Left renal cortex interstitium (tissue), 4 donors: ENCODE measurements around the gene PKD1L1. TPM values are rescaled to one million over a fixed set of nuclear protein-coding genes. Genes with fewer than 3 reads are reported as not detected.

Experiments used
- DNase-seq, 4 donors: peaks; one replicate each; pipeline ENCODE4 v3.0.0-alpha.2; 2013; ENCODE audit warnings: low read depth in 4 of 4, low spot score in 2 of 4, missing footprints in 1 of 4
- polyA plus RNA-seq, 4 donors: library from polyadenylated mRNA; unstranded; fragments of 120-200 nt; gene quantifications; one replicate each; pipeline ENCODE4 v1.2.1, GENCODE V29; 2013; ENCODE audit not compliant: insufficient read length in 4 of 4

The PKD1L1 gene
- polyA plus RNA-seq, 4 donors, result 0.14 to 0.27 (median 0.21) TPM

DNA sequence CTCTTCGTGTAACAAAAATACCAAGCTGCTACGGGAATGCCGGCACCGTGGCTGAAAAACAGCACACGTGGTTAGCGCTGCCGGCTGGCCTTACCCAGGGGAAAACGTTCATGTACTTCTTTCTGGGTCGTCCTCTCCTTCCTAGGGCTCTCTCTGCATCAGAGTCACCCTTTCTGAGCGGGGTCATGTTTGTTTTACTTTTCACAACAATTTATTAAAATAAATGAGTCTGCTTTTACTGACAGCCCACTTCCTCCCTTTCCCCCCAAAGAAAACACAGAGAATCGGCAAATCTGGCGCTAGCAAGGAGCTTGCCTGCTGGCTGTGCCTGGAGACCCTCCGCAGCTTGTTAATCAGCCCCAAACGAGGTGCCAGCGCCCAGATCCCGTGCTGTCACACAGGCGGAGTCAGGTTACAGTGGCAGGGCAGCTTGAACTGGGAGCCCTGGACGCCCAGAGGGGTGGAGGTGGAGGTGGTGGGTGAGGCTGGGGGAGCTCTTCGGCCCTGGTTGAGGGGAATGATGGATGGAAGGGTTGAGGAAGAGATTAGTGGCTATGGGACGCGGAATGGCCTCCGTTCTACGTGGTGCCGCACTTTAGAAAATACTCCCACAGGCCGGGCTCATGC, 204.2 kb downstream of the PKD1L1 start:
- no peak for DNase-seq

DNA sequence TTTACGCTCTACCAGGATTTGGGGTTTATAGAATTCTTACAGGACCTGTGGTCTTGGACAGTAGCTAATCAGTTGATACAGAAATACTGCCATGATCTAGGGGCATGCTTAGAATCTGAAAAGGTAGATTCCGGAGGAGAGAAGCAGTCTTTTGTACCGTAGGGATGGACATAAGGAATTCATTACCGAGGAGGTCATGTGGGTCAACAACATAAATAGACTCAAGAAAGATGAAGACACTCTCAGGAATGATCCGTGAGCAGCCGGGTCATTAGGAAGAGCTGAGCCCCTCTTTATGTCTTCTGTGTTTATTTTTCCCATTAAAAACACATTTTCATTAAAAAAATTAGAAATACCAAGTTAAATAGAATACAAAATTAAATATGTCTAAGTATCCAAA, 206.3 kb downstream of the PKD1L1 start:
- DNase-seq, result no peak

DNA sequence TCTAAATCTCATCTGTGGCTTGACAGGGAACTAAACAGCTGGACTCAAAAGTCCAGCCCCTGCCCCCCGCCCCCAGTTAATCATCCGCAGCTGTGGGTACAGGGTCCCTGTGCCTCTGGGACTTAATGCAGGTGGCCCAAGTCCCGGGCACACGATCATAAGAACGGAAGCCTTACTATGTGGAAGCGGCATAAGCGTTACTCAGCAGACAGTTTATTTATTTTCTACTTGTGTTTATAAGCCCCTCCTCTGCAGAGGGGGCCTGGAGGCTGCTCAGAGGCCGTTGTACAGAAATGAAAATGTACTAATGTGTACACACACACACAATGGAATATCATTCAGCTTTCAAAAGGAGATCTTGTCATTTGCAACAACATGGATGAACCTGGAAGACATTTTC, 208.4 kb downstream of the PKD1L1 start:
- DNase-seq, result no peak

DNA sequence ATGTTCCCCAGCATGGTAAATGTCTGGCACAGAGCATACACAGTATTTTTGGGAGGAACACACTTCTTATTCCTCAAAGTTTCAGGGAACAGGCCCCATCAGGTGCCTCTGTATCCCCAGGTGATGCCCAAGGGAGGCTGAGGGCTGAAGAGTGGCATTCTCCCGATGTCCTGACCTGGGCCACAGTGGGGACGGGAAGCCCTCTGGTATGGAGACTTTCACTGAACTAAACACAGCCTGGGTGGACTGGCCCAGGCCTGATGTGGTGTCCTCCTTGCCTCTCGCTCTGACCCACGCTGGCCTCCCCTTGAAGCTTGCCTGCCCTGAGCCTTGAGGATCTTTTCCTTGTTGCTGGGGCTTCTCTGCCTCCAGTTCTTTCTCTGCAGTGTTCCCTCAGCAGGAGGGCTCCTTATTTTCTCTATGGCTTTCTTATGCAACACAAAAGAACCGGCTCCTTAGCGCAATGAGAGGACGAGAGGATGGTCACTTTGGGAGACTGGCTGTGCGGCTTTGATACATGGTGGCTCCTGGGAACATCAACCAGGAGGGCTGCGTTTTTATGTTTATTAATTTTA, 208.9 kb downstream of the PKD1L1 start:
- no peak for DNase-seq

DNA sequence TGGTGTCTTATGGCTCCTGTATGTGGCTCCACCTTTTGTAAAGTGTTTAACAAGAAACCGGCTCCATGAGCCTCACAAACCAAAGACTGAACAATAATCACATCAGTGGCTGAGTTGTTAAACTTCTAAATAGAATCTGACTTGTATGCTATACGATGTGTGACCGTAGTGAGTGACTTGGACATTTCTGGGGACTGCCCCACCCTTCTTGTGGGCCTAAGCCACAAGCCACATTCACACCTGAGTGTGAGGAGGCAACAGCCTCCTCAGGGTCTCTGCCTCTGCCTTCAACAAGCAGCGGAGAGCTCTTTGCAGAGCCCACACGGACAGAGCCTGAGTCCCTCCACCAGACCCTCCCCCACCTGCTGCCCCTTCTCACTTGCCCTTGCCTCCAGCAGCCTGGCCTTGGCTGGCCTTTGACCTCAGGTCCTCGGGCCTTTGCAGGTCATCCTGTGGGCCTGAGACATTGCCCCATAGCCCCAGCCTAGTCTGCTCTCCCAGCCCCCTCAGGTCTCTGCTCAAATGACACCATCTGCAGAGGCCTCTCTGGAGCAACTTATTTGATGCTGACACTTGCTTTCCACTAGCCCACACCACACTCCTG, 209.6 kb downstream of the PKD1L1 start:
- no peak for DNase-seq

DNA sequence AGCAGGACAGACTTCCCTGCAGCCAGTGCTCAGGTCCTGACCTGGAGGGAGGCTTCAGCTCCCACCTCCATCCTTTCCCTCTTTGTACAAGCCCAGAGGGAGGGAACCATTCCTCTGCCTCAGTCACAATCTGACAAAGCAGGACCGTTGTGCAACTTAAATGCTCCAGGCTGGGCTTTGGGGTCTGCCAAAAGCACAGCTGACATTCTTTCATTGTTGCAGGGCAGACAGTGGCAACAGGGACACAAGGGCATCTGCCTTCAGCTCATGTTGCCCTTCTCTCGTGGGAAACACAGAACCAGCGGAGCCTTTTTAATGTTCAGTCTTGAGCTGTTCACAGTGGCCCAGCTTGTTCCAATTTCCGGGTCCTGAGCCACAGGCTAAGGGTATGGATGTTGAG, 210.7 kb downstream of the PKD1L1 start:
- DNase-seq, result no peak

DNA sequence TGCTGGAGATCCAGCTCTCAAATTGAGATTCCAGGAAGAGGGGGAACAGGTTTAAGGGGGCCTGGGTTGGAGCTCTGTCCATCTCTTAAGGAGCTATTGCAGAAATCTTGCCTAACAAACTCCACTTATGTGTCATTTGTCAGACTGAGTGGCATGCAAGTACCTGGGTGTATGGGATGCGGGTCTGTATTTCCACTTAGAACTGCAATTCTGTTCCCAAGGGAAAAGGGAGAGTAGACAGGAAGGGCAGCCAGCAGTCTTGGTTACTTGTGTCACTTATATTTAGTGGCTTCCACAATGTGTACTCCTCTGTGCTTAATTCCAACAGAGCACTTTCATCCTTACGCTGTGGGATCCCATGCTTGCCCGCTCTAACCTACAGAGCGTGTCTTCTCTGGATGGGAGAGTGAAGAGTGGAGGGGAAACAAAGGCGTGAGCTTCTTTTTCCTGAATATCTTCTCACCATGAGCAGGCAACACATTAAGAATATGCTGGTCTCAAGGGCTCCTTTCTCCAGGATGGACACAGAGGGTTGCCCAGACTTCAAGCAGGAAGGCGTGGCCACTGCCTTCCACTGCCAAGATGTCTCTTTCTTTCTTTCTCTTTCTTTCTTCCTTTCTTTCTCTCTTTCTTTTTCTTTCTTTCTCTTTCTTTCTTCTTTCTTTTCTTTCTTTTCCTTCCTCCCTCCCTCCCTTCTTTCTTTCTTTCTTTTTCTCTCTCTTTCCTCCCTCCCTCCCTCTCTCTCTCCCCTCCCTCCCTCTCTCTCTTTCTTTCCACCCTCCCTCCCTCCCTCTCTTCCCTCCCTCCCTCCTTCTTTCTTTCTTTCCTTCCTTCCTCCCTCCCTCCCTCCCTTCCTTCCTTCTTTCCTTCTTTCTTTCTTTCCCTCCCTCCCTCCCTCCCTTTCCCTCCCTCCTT, 212.6 kb downstream of the PKD1L1 start:
- no peak for DNase-seq

DNA sequence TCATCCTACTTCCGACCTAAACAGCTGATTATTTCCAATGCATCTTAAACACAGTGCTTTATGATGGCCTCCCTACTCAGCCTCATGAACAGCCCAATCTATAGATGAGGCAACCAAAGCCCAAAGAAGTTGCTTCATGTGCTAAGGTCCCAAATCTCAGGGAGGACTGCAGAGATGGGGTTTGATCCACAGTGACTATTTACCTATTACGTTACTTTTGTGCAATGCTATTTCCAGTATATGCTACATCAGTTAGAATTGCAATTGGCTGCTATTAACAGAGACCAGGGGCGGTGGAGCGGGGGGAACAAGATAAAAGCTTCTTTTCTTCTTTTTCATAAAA, 213.3 kb downstream of the PKD1L1 start:
- no peak for DNase-seq

DNA sequence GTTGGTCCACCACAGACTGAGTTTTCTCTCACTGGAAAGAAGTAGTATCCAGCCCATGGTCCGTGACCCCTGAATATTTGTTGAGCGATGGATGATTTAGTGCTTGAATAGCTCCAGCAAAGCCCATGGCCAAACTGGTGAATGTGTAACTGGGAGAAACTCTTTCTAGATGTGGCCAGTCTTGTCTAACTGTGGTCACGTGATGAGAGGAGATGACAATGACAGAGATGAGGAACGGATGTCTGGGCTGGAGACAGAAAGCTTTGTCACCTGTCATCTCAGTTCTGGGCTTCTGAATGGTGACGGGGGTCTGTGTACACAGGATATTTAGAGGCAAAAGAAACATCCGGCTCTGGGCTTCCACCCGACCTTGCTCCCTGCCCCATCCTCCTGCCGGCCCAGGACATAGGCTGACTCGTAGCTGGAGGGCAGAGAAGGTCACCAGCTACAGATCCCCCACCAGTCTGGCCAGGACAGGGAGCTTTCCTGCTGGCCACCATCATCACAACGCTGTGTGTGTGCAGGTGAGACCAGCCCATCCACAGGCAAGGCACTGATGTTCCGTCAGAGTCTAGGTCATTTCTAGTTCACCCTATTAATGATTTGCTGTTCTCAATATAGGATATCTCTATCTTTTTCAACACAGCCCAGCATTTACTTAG, 213.8 kb downstream of the PKD1L1 start:
- DNase-seq, result no peak

DNA sequence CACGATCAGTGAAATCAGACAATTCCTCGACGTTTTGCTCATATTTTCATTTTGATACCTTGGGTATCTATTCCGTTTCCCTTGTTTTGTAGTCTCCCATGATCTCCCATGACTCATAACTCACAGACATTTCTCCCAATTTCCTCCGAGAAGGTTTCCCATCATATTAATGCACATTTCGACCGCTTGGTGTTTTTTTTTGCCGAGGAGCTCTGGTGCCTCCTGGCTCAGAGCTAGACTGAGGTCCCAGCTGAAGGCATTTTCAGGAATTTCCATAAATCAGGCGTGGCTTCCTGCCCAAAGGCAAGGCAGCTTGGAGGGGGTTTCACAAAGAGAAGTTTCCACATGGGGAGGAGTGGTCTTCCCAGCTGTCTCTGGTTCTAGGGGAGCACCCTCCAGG, 218.1 kb downstream of the PKD1L1 start:
- no peak for DNase-seq

DNA sequence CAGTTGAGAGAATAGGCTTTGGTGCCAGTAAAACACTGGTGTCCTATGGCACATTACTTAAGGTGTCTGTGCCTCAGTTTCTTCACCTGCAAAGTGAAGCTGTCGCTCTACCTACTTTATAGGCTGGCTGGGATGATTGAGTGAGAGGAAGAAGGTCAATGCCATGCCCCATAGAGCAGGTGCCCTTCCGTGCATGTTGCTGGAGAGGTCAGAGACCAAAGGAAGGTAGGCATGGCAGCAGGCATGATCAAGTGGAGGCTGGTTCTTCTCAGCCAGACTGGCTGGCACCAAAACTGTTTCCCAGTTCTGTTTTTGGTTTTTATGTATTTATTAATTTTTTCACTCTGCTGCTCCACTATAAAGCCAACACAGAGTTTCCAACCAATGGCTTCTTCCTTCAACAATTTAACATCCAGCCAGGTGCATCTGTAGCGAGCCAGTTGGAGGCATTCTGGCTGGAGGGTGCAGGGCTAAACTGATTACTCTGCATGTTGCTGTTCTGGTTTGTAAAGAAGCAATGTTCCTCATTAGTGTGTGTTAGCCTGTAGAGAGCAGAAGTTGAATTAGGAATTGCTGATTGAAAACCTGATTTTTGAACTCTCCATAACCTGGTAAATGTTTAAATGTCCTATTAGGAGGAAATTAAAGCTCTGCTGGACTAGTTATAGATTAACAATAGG, 222.1 kb downstream of the PKD1L1 start:
- DNase-seq, result no peak

DNA sequence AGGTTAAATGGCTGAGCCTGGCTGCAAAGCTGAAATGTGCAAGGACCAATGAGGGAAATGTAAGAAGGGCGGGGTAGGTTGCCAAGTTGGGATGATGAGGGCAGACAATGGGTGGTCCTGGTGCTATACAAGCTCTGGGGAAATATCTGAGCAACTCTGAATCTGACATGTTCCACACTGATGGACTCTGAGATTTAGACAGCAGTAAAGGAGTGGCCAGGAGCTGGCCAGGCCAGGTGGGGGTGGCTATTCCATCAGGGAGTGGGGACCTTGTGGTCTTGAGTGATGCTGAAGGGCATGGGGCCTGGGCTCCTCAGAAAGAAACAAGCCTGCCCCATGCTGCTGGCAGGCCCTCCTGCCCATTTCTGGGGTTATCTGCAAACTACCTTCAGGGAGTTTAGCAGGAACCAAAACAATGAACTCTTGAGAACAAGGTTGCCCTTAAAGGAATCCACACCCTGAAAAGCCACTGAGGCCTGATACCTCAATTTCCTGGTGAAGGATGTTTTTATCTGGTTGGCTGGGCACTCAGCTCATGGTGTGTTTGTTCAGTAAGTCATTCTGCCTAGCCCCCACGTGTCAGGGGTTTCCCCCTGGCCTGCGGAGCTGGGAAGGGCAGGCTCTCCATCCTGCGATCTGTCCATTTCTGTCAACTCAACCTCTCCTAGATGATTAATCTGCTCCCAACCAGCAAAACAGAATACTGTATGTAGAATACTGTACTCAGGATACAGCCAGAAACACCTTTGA, 223.1 kb downstream of the PKD1L1 start:
- DNase-seq, result no peak

Other genes with a start within 250 kb of the PKD1L1 start
- gene HUS1, start 31.1 kb upstream of the PKD1L1 start, polyA plus RNA-seq, result 10 to 100 TPM; 15.3 to 28.2 (median 20.8) TPM
- gene SUN3, start 80.6 kb upstream of the PKD1L1 start, polyA plus RNA-seq, result under 1 TPM in 3 of 4 donors, not detected in 1; 0.19 to 0.38 (median 0.27) TPM
- 1 to 10 TPM in 1 of 4 donors, under 1 TPM in 3; 0.68 to 1.4 (median 0.75) TPM for gene C7orf57, start 87.1 kb upstream of the PKD1L1 start, polyA plus RNA-seq
- 10 to 100 TPM; 11.7 to 15.4 (median 13.1) TPM for gene UPP1, start 140.8 kb upstream of the PKD1L1 start, polyA plus RNA-seq
- gene ABCA13, start 223.0 kb upstream of the PKD1L1 start, polyA plus RNA-seq, result 1 to 10 TPM in 2 of 4 donors, under 1 TPM in 2; 0.57 to 1.0 (median 0.89) TPM